ENCODE results near the gene KCNIP3.

The KCNIP3 gene

DNA sequence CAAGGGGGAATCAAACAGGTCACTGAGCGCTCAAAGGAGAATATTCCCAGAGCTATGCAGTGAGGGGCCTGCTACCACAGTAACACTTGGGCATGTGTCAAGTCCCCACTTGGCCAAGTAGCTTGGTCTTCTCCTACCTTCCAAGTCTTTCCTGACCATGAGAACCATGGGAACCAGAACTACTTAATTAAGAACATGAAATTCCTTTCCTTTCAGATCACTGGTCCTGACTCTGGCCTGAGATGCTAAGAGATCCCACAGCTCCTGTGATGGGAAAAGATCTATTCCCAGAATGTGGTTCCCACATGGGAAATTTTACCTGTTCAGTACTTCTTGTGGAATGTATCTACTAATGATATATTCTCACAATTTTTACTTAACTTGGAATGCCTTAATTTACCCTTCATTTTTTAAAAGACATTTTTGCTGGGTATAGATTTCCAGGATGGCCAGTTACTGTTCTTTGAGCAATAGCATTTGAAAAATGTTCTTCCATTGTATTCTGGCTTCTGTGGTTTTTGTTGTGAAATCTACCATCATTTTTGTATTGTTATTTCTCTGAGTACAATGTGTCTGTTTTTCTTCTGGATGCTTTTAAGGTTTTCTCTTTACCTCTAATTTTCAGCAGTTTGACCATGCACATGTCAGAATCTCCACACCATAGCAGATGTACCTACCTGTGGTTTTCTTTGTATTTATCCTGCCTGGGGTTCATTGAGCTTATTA lies 37.9 kb downstream of the KCNIP3 start:
- H3K27ac Mint-ChIP-seq, result no peak overlapping the region
- H3K36me3 Mint-ChIP-seq, result no peaks in the 10 kb centered on the region

DNA sequence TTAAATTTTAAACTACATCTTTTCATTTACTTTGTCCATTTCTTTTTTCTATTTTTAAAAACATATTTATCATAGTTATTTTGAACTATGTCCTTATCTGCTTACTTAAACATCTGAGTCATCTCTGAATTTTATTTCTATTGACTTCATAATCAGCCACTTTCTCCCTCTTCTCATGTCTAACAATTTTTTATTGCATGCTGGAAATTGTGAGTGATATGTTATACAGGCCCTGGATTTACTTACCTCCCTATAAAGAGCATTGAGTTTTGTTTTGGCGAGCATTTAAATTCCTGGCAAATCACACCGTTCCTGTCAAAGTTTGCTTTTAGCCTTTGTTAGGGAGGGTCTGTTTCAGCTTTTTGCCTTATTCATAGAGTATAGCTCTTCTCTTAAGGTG lies 39.3 kb downstream of the KCNIP3 start:
- Mint-ChIP-seq H3K4me1 (no peaks in the 10 kb centered on the region), H3K9me3 (no peaks in the 10 kb centered on the region), H3K36me3 (no peaks in the 10 kb centered on the region), H3K27me3 (peaks cover 7% of the 10 kb centered on the region), H3K27ac (no peak overlapping the region), H3K4me3 (no peak overlapping the region)

More for the DNA sequence above, 37.9 kb downstream of the KCNIP3 start:
- Mint-ChIP-seq H3K27me3 (peaks cover 4% of the 10 kb centered on the region), H3K4me1 (no peaks in the 10 kb centered on the region), H3K4me3 (no peak overlapping the region), H3K9me3 (no peaks in the 10 kb centered on the region)

DNA sequence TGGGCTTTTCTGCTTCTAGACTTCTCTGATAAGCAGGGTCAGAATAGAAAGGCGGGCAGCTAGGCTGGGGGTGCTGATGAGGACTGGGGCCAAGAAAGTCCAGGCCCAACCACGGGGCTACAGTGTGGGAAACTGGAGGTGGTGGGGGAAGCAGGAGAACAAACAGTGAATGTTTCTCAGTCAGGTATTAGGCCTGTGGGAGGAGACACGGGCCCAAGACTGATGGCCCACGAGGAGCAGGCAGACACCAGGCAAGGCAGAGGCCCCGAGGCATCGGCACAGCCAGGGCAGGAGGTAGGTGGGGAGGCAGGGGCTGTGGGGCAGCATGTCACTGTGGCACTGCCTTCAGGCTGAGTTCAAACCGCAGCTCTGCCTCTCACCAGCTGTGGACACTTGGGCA lies 40.7 kb downstream of the KCNIP3 start:
- peaks cover 11% of the 10 kb centered on the region for H3K27me3 Mint-ChIP-seq
- H3K9me3 Mint-ChIP-seq, result no peaks in the 10 kb centered on the region
- H3K4me3 Mint-ChIP-seq, result no peak overlapping the region
- H3K36me3 Mint-ChIP-seq, result no peaks in the 10 kb centered on the region
- no peak overlapping the region for H3K27ac Mint-ChIP-seq
- H3K4me1 Mint-ChIP-seq, result no peaks in the 10 kb centered on the region

DNA sequence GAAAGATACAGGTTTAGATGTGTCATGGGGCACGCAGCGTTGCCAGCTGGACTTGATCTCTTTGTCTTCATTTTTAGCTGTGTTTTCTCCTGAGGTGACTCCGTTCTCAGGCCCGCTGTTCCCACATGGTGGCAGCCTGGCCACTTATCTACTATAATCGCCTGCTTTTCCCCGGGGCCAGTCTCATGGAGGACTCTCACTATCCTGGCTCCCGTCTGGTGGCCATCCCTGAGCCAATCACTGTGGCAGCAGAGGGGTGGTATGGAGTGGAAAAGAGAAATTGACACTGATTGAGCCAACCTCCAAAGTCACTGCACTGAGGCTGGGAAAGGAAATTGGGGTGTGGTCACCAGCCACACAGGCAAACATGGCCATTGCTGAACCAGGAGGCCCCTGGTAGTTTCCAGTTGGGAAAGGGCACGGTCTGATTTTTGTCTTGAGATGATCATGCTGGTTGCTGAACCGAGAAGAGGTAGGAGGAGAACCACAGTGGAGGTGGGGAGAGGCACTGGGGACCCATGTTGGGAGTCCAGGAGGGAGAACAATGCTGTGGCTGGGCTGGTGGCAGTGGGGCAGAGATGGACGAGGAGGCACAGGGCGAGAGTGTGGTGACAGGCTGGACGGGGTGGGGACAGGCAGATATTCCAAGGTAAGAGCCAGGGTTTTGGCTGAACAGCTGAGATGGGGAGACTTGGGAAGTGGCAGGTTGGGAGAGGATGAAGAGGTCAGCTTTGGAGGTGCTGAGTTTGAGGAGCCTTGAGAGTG lies 45.6 kb downstream of the KCNIP3 start:
- H3K27me3 Mint-ChIP-seq, result peaks cover 26% of the 10 kb centered on the region

DNA sequence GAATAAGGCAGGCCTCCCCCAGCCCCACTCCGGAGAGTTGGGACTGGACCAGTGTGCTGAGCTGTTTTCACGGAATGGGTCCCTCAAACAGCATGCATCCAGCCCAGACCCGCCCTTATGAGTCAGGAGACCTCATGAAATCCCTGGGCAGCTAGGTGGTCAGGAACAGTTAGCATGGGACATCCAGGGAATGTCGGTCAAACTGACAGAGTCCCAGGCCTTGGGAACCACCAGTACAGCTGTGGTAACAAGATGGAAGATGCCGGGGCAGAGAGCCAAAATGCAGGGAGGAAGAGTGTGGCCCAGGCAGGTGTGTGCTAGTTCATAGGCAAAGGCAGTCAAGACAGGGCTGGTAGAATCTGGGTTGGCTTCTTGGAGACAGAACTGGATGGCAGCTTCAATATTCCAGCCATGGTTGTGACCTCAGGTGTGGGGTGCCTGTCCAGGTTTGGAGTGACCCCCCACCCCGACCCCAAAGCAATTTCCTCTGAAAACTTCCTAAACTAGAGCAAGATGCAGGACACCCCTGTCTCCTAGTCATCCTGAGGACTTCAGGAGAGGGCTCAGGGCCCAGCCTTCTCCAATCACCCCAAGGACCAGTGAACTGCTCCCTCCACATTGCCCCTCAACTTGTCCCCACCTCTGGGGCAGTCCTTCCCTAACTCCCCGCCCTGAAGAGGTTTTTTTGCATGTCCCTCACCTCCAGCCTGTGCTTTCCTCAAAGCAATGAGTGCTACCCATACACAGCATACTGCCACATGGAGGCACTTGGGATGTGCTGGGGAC lies 46.5 kb downstream of the KCNIP3 start:
- H3K27me3 Mint-ChIP-seq, result peaks cover 31% of the 10 kb centered on the region
- H3K27ac Mint-ChIP-seq, result no peak overlapping the region
- no peaks in the 10 kb centered on the region for H3K4me1 Mint-ChIP-seq
- no peaks in the 10 kb centered on the region for H3K36me3 Mint-ChIP-seq
- no peak overlapping the region for H3K4me3 Mint-ChIP-seq
- no peaks in the 10 kb centered on the region for H3K9me3 Mint-ChIP-seq

More for the DNA sequence above, 45.6 kb downstream of the KCNIP3 start:
- Mint-ChIP-seq H3K27ac (peak overlapping the region; percentile 25), H3K4me1 (no peaks in the 10 kb centered on the region), H3K36me3 (no peaks in the 10 kb centered on the region), H3K9me3 (no peaks in the 10 kb centered on the region), H3K4me3 (no peak overlapping the region)

DNA sequence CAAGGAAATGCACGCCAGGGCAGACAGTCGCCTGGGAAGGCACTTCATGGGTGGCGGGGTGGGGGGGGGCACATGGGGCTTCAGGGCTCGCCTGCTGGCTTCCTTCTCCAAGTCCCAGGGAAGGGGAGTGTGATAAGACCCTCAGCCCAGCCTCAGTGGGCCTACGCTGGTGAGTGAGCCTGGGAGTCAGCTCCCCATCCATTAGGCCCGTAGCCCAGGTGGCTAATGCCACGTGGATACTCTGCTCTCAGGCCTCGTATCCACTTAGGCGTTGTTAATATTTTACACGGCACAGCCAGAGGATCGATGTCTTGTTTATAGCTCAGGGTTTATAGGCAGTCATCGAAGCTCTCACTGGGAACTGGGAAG lies 47.1 kb downstream of the KCNIP3 start:
- H3K9me3 Mint-ChIP-seq, result no peaks in the 10 kb centered on the region
- H3K4me3 Mint-ChIP-seq, result no peak overlapping the region
- H3K27me3 Mint-ChIP-seq, result peaks cover 31% of the 10 kb centered on the region
- no peaks in the 10 kb centered on the region for H3K4me1 Mint-ChIP-seq
- H3K27ac Mint-ChIP-seq, result no peak overlapping the region
- no peaks in the 10 kb centered on the region for H3K36me3 Mint-ChIP-seq

DNA sequence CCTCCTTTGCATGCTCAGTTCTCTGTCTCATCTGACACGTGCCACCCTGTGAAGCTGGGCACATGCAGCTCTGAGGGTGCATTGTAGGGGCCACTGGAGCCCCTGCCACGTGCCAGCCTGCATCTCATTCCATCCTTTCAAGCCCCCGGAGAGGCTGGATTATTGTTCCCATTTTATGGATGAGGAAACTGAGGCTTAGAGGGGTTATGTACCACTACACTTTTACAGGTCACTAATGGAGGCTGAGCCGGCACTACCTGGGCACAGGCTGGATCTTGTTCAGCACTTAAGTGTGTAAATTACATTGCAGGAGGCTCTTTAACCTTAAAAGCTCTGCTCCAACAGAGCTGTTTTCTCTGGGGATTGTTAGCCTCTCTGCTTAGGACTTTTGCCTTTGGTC lies 47.5 kb downstream of the KCNIP3 start:
- Mint-ChIP-seq H3K4me1 (no peaks in the 10 kb centered on the region), H3K9me3 (no peaks in the 10 kb centered on the region), H3K27ac (no peak overlapping the region), H3K4me3 (peak overlapping the region; percentile 11), H3K27me3 (peaks cover 30% of the 10 kb centered on the region), H3K36me3 (no peaks in the 10 kb centered on the region)

DNA sequence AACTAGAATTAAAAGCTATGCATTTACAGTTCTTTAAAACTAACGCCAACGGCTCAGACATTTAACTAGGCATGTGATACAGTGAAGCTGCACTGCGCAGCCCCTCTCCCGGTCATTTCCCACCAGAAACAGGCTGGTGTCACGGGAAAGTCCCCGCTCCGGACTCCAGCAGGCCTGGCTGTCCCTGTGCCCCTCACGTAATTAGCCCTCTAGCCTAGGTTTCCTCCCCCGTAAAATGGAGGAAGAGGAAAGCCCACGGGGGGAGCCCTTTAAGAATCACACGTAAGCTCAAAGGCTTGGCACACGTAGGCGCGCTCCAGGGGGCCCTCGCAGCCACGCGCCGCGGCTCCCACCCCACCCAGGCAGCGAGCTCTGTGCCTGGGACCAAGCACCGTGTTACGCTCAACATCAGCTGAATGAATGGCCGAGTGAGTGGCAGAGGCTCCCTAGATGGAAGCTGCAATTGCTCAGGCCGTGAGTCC lies 48.0 kb downstream of the KCNIP3 start:
- H3K4me1 Mint-ChIP-seq, result no peaks in the 10 kb centered on the region
- H3K36me3 Mint-ChIP-seq, result no peaks in the 10 kb centered on the region
- no peaks in the 10 kb centered on the region for H3K9me3 Mint-ChIP-seq
- peaks cover 28% of the 10 kb centered on the region for H3K27me3 Mint-ChIP-seq
- H3K27ac Mint-ChIP-seq, result no peak overlapping the region
- peak overlapping the region; percentile 73 for H3K4me3 Mint-ChIP-seq

DNA sequence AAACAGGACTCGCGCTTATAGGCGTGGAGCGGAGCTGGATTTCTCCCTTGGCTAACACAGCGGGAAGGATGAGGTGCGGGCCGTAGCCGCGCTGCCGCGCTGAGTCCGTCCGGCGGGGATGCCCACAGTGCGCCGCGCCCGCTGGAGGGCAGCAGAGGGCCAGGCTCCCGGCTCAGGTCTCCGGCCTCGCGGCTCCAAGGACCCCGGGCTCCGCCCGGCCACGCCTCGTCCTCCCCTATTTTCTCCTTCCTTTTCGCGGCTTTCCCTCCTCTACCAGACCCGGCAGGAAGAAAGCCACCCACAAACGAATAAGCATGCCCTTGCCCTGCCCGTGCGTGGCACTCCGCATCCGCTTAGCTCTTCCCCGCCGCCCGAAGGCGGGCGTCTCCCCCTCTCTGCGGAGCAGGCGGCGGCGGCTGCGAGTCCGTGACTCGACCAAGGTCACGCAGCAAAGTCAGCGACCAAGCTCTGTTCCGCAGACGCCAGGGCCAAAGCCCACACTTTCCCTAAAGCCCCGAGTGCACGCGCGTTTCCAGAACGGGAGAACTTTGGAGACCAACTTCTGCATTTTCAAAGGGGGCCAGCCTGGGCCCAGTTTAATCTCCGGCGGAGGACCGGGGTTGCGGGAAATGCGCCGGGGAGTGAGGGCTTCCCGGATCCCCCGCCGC lies 48.5 kb downstream of the KCNIP3 start:
- H3K9me3 Mint-ChIP-seq, result no peaks in the 10 kb centered on the region
- H3K27ac Mint-ChIP-seq, result no peak overlapping the region
- peaks cover 28% of the 10 kb centered on the region for H3K27me3 Mint-ChIP-seq
- H3K36me3 Mint-ChIP-seq, result no peaks in the 10 kb centered on the region
- no peaks in the 10 kb centered on the region for H3K4me1 Mint-ChIP-seq
- peak overlapping the region; percentile 73 for H3K4me3 Mint-ChIP-seq

DNA sequence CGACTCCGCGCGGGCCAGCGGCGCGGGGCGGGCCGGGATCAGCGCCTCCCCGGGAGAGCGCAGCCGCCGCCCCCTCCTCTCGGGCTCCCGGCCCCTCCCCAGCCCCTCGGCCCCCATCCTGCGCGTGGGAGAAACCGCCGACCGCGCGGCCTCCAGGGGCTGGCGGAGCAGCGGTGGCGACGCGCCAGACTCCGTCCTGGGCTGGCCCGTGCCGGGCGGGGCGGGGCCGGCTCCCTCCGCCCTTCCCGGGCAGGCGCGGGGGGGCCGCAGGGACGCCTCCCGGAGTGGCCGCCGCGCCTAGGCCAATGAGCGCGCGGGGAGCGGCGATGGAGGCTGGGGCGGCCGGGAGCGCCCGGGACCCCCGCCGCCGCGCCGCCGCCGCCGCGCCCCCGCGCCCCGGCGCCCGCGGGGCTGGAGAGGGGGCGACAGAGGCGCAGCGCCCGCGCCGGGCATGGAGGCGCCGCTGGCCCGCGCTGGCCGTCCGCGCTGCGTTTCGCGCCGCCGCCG lies 49.1 kb downstream of the KCNIP3 start:
- no peak overlapping the region for H3K4me3 Mint-ChIP-seq
- peaks cover 25% of the 10 kb centered on the region for H3K27me3 Mint-ChIP-seq
- H3K27ac Mint-ChIP-seq, result no peak overlapping the region

DNA sequence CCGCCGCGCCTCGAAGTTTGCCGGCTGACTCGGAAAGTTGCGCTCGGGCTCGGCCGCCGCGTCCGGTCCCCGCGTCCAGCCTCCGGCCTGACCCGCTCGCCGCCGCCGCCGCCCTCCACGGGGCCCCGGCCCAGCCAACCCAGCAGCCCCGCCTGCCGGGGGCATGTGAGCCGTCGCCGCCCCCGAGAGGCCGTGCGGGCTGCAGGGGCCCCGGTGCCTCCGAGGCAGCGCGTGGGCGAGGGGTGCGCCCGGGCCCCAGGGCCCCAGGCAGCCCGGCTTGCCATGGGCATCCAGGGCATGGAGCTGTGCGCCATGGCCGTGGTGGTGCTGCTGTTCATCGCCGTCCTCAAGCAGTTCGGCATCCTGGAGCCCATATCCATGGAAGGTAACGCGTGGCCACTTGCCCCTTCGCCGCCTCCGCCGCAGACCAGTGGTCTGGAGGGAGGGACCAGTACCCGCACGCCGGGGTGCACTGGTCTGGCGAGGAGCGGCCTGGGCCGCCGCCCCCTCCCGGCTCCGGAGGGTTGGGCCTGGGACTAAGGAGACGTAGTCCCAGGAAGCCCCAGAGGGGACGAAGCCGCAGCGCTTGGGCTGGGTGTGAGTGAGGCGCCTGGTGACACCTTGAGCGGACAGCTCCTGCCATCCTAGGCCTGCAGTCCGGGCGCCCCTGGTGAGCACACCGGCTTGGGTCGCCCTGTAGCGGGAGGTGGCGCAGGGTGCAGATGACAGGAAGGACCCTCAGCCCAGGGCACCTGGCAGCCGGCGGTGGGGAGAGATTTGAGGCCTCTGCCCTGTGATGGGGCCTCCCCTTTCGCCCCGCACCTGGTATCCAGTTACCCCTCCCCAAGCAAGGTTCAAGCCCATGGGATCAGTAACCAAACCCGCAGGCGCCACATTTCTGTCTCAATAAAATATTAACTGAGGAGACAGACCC lies 49.9 kb downstream of the KCNIP3 start:
- H3K27me3 Mint-ChIP-seq, result peaks cover 22% of the 10 kb centered on the region
- H3K9me3 Mint-ChIP-seq, result no peaks in the 10 kb centered on the region
- no peaks in the 10 kb centered on the region for H3K36me3 Mint-ChIP-seq
- no peak overlapping the region for H3K27ac Mint-ChIP-seq
- H3K4me3 Mint-ChIP-seq, result peak overlapping the region; percentile 70
- H3K4me1 Mint-ChIP-seq, result no peaks in the 10 kb centered on the region

More for the DNA sequence above, 49.1 kb downstream of the KCNIP3 start:
- H3K9me3 Mint-ChIP-seq, result no peaks in the 10 kb centered on the region
- H3K36me3 Mint-ChIP-seq, result no peaks in the 10 kb centered on the region
- H3K4me1 Mint-ChIP-seq, result no peaks in the 10 kb centered on the region

DNA sequence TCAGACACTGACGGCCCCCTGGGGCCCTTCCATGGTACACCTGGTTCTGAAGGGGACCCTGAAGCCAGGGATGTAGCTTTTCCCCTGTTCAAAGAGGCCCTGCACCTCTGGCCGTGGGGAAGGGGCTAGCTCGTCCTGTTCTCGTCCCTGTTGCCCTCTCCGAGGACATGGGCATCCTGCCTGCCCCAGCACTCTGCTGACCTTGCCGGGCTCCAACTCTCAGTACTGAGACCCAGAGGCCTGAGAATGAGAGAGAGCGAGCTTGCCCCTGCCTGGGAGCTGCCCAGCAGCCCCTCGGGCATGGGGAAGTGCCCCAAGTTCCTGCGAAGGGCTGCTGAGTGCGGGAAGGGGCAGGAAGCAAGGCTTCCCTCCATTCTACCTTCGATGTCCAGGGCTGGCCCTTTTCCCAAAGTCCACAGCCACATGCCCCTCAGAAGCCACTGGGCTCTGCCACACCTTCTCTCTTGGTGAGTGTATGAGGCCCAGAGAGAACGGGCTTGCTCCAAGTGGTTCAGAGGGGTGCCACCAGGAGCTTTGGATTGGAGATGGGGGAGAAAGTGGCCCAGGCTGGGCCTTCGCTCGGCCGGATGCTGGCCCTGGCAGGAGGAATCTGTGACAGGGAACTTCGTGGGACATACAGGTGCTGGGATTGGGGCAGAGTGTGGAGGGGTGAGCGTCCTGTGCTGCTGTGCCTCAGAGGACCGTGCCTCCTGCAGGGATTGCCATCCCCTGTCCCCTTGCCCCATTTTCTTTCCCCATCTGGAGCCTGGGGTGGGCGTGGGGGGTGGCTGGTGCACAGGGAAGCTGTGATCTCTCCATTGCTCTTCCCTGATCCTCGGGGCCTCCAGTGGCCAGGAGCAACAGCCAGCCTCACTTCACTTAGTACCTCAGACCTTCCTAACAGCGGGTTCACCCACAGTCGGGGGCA lies 50.8 kb downstream of the KCNIP3 start:
- Mint-ChIP-seq H3K4me1 (no peaks in the 10 kb centered on the region), H3K27me3 (peaks cover 19% of the 10 kb centered on the region), H3K4me3 (peak overlapping the region; percentile 70), H3K27ac (no peak overlapping the region), H3K36me3 (no peaks in the 10 kb centered on the region), H3K9me3 (no peaks in the 10 kb centered on the region)
